HCT116 (cell line): ENCODE results near the gene HERPUD2. TPM values are rescaled to one million over a fixed set of nuclear protein-coding genes. Genes with fewer than 3 reads are reported as not detected.

ENCODE experiments used
- ATAC-seq: fragments of 200-7000 bp; cut with Tn5 transposase; 2 replicates; pipeline ENCODE4 v1.9.1; 2020; ENCODE audit warnings: mild to moderate bottlenecking, moderate library complexity
- BruUV-seq: library from RNA; stranded (reverse); fragments of 400-500 nt; replicated peaks from 2 replicates; lab custom pipeline; 2021; lab: Mats Ljungman, UMichigan
- CTCF ChIA-PET: fragments of 300-600 bp; sonication (Branson Sonifier 250); formaldehyde crosslinking; loops from one replicate; lab custom pipeline; 2021; ENCODE audit warnings: antibody characterized with exemption; lab: Charles Lee
- POLR2A ChIA-PET: fragments of 300-600, 350-600 bp; sonication (Branson Sonifier 250); formaldehyde crosslinking; loops from one replicate; lab custom pipeline; 2021; ENCODE audit warnings: antibody characterized with exemption; lab: Charles Lee
- RAD21 ChIA-PET, 2 experiments: fragments of 300-600 bp; sonication (Branson Sonifier 250); formaldehyde crosslinking; loops; one replicate each; lab custom pipeline; 2023; ENCODE audit warnings: low total read pairs in 2 of 2; ENCODE audit not compliant: uncharacterized antibody in 2 of 2, unreplicated experiment in 2 of 2, low non-redundant PET in 1 of 2; lab: Charles Lee
- DNase-seq: peaks from one replicate; pipeline ENCODE4 v3.0.0-alpha.2; 2010; ENCODE audit warnings: low read depth, low spot score
- H2AFZ ChIP-seq: fragments of 200-600 bp; shearing (Covaris generic), sonication (generic); 2 replicates; pipeline ENCODE4 v1.6.1; 2017; ENCODE audit warnings: low read depth, mixed run types, mixed read lengths, antibody characterized with exemption, low read length; ENCODE audit not compliant: poor library complexity, severe bottlenecking
- H3K27ac ChIP-seq: 2 replicates; pipeline ENCODE4 v1.5.1; 2012; ENCODE audit warnings: low read depth, low read length
- H3K27me3 ChIP-seq: fragments of 200-600 bp; sonication (generic); 2 replicates; pipeline ENCODE4 v1.6.1; 2016; ENCODE audit warnings: mixed run types, low read length, mixed read lengths; ENCODE audit not compliant: insufficient read depth
- H3K36me3 ChIP-seq, 2 experiments: fragments of 200-500 bp in 1 of 2; fragments of 200-600 bp in 1 of 2; sonication (Bioruptor generic) in 1 of 2; sonication (generic) in 1 of 2; 2 replicates each; pipeline versions ENCODE4 v1.5.1 to v1.6.1; 2014 to 2016; ENCODE audit warnings: low read length in 2 of 2, inconsistent platforms in 1 of 2, mixed read lengths in 1 of 2, mixed run types in 1 of 2; ENCODE audit not compliant: insufficient read depth in 2 of 2, control insufficient read depth in 1 of 2
- H3K4me1 ChIP-seq, 2 experiments: fragments of 200-600 bp in 1 of 2; sonication (generic) in 1 of 2; 2 replicates each; pipeline versions ENCODE4 v1.5.1 to v1.6.1; 2012 to 2017; ENCODE audit warnings: low read length in 2 of 2, inconsistent platforms in 1 of 2, mild to moderate bottlenecking in 1 of 2, mixed read lengths in 1 of 2, mixed run types in 1 of 2, moderate library complexity in 1 of 2; ENCODE audit not compliant: insufficient read depth in 2 of 2, control insufficient read depth in 1 of 2
- H3K4me2 ChIP-seq: fragments of 200-600 bp; sonication (generic); 2 replicates; pipeline ENCODE4 v1.6.1; 2017; ENCODE audit warnings: mixed run types, low read length, mixed read lengths
- H3K4me3 ChIP-seq, 2 experiments: fragments of 200-600 bp in 1 of 2; sonication (generic) in 1 of 2; replicated peaks in 1 of 2; 2 replicates each; pipeline ENCODE4 v1.5.1; 2011 to 2016; ENCODE audit warnings: low read length in 2 of 2, control low read depth in 1 of 2, low read depth in 1 of 2, mild to moderate bottlenecking in 1 of 2, mixed read lengths in 1 of 2, mixed run types in 1 of 2
- H3K79me2 ChIP-seq: fragments of 200-600 bp; sonication (generic); 2 replicates; pipeline ENCODE4 v1.6.1; 2017; ENCODE audit warnings: mild to moderate bottlenecking, mixed run types, low read length, moderate library complexity, mixed read lengths; ENCODE audit not compliant: insufficient read depth
- H3K9ac ChIP-seq: fragments of 200-600 bp; sonication (generic); 2 replicates; pipeline ENCODE4 v1.6.1; 2016; ENCODE audit warnings: low read length, mixed read lengths
- H3K9me2 ChIP-seq: fragments of 200-600 bp; sonication (generic), shearing (Covaris generic); 2 replicates; pipeline ENCODE4 v1.6.1; 2017; ENCODE audit warnings: mixed run types, mild to moderate bottlenecking, moderate library complexity; ENCODE audit not compliant: insufficient read depth
- H3K9me3 ChIP-seq, 2 experiments: fragments of 200-500 bp in 1 of 2; fragments of 200-600 bp in 1 of 2; sonication (Bioruptor generic) in 1 of 2; sonication (generic) in 1 of 2; 2 replicates each; pipeline ENCODE4 v1.6.1; 2014 to 2017; ENCODE audit warnings: low read length in 2 of 2, mixed read lengths in 2 of 2, inconsistent platforms in 1 of 2, low read depth in 1 of 2, mild to moderate bottlenecking in 1 of 2, mixed run types in 1 of 2, moderate library complexity in 1 of 2; ENCODE audit not compliant: control insufficient read depth in 1 of 2, insufficient read depth in 1 of 2
- H4K20me1 ChIP-seq: fragments of 200-600 bp; sonication (generic), shearing (Covaris generic); 2 replicates; pipeline ENCODE4 v1.6.1; 2017; ENCODE audit warnings: mixed run types, mild to moderate bottlenecking, moderate library complexity; ENCODE audit not compliant: insufficient read depth
- ELF1 ChIP-seq: IDR thresholded peaks from 2 replicates; pipeline ENCODE4 v1.6.1; 2012; ENCODE audit warnings: low read depth, borderline replicate concordance
- JUND ChIP-seq: IDR thresholded peaks from 2 replicates; pipeline ENCODE4 v1.6.1; 2012
- POLR2A ChIP-seq: IDR thresholded peaks from 2 replicates; pipeline ENCODE4 v1.7.0; 2011; ENCODE audit warnings: borderline replicate concordance; ENCODE audit not compliant: insufficient read depth, insufficient read length; ENCODE audit errors: extremely low read depth
- POLR2AphosphoS5 ChIP-seq: IDR thresholded peaks from 2 replicates; pipeline ENCODE4 v1.6.1; 2011; ENCODE audit warnings: mild to moderate bottlenecking, low read depth, low read length, moderate library complexity
- RAD21 ChIP-seq: IDR thresholded peaks from 2 replicates; pipeline ENCODE4 v1.6.1; 2012; ENCODE audit warnings: low read depth, mild to moderate bottlenecking
- SP1 ChIP-seq: IDR thresholded peaks from 2 replicates; pipeline ENCODE4 v1.6.1; 2012; ENCODE audit warnings: low read depth
- SRF ChIP-seq: IDR thresholded peaks from 2 replicates; pipeline ENCODE4 v1.6.1; 2012; ENCODE audit warnings: low read depth
- TCF7L2 ChIP-seq: IDR thresholded peaks from 2 replicates; pipeline ENCODE4 v1.7.0; 2011; ENCODE audit warnings: borderline replicate concordance, inconsistent platforms; ENCODE audit not compliant: insufficient read depth, insufficient read length; ENCODE audit errors: extremely low read depth
- ZNF274 ChIP-seq: fragments of 200-500 bp; sonication (Bioruptor generic); IDR thresholded peaks from 2 replicates; pipeline ENCODE4 v1.6.1; 2014; ENCODE audit warnings: mild to moderate bottlenecking, low read depth, low read length, inconsistent platforms
- intact Hi-C: fragments of 100-400 bp; cut with micrococcal nuclease; formaldehyde crosslinking; loops from 2 replicates; pipeline ENCODE4 v1.10.0; 2022
- total RNA-seq: library from RNA; stranded (reverse); gene quantifications from one replicate; pipeline ENCODE4 v1.2.1, GENCODE V29; 2021; ENCODE audit not compliant: unreplicated experiment
- TF ChIP-seq, protein P1 (sequence below): IDR thresholded peaks from 2 replicates; pipeline ENCODE4 v1.6.1; 2012; ENCODE audit warnings: low read depth
- TF ChIP-seq, protein P2 (sequence below), 3 experiments: fragments of 200-600 bp in 1 of 3; sonication (generic) in 1 of 3; IDR thresholded peaks in 2 of 3; conservative IDR thresholded peaks in 1 of 3; 2 replicates each; pipeline ENCODE4 v1.5.1; 2012 to 2017; ENCODE audit warnings: low read depth in 2 of 3, low read length in 2 of 3, antibody characterized with exemption in 1 of 3, borderline replicate concordance in 1 of 3, control low read depth in 1 of 3, mild to moderate bottlenecking in 1 of 3, mixed read lengths in 1 of 3, mixed run types in 1 of 3, moderate library complexity in 1 of 3; ENCODE audit not compliant: insufficient read depth in 1 of 3
- TF ChIP-seq, protein P3 (sequence below): IDR thresholded peaks from 2 replicates; pipeline ENCODE4 v1.6.1; 2011; ENCODE audit warnings: mild to moderate bottlenecking, low read length, moderate library complexity; ENCODE audit not compliant: insufficient replicate concordance; ENCODE audit errors: extremely low read depth

The HERPUD2 gene
- total RNA-seq, 1 experiment from 2014 or later, result 20.5 TPM

DNA sequence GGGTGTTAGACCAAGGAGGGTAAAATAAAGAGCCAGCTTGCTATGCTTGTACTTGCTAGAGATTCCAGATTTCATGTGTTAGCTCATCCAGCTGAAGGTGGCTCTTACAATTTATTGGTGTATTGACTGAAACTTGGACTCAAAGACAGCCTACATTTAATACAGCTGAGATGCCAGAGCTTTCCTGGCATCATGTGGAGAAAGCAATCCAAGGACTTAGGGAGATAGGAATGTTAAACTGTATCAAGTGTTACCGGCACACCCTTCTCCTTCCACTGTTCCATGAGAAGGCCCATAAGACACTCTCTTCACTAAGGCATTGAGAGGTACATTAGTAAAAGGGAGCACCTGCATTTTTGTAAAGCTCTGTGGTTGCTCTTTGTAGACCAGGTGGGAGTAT is 9.3 kb upstream of the HERPUD2 start:
- POLR2A ChIA-PET, result no interaction called here
- H3K4me1 ChIP-seq, result peaks cover 5 to 12% of the 10 kb centered on the region in 2 experiments; a peak in 3 of 4 replicates
- BruUV-seq, result no TSS peak
- intact Hi-C loops, result no loop called here
- CTCF ChIA-PET, result no interaction called here
- DNase-seq (no peak), ATAC-seq (no peak)
- H3K9ac ChIP-seq, result no peak overlapping the region
- H3K36me3 ChIP-seq, result no peaks in the 10 kb centered on the region
- H4K20me1 ChIP-seq, result no peaks in the 10 kb centered on the region
- no peak overlapping the region for H3K4me2 ChIP-seq
- H3K79me2 ChIP-seq, result no peaks in the 10 kb centered on the region
- TF ChIP-seq SRF (no peak), POLR2A (no peak)
- TF ChIP-seq, protein P1, sequence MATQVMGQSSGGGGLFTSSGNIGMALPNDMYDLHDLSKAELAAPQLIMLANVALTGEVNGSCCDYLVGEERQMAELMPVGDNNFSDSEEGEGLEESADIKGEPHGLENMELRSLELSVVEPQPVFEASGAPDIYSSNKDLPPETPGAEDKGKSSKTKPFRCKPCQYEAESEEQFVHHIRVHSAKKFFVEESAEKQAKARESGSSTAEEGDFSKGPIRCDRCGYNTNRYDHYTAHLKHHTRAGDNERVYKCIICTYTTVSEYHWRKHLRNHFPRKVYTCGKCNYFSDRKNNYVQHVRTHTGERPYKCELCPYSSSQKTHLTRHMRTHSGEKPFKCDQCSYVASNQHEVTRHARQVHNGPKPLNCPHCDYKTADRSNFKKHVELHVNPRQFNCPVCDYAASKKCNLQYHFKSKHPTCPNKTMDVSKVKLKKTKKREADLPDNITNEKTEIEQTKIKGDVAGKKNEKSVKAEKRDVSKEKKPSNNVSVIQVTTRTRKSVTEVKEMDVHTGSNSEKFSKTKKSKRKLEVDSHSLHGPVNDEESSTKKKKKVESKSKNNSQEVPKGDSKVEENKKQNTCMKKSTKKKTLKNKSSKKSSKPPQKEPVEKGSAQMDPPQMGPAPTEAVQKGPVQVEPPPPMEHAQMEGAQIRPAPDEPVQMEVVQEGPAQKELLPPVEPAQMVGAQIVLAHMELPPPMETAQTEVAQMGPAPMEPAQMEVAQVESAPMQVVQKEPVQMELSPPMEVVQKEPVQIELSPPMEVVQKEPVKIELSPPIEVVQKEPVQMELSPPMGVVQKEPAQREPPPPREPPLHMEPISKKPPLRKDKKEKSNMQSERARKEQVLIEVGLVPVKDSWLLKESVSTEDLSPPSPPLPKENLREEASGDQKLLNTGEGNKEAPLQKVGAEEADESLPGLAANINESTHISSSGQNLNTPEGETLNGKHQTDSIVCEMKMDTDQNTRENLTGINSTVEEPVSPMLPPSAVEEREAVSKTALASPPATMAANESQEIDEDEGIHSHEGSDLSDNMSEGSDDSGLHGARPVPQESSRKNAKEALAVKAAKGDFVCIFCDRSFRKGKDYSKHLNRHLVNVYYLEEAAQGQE, result no peak
- H3K9me2 ChIP-seq, result no peaks in the 10 kb centered on the region
- H3K27me3 ChIP-seq, result no peaks in the 10 kb centered on the region
- no peak overlapping the region for H3K4me3 ChIP-seq
- H2AFZ ChIP-seq, result no peak overlapping the region
- H3K9me3 ChIP-seq, result no peaks in the 10 kb centered on the region
- H3K27ac ChIP-seq, result no peak overlapping the region
- RAD21 ChIA-PET, result no interaction called here

DNA sequence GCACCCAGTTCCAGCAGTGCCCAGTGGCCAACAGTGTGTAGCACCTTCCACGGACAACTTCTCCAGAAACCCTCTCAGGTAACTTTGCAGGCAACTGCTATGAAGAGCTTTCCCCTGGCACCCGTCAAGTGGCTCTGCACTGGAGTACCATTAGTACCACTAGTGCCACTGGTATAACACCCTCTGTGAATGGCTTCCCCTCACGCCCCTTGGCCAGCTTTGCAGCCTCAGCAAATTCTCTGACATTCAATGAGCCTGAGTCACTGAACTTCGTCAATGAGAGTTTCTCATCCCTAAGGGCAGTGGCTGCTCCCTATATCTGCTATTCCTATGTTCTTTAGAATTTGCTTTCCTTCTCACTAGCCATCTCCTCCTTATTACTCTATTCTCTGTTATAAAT is 7.6 kb upstream of the HERPUD2 start:
- ChIA-PET CTCF (no interaction called here), POLR2A (no interaction called here), RAD21 (no interaction called here)
- no peak overlapping the region for H3K4me3 ChIP-seq
- H3K79me2 ChIP-seq, result no peaks in the 10 kb centered on the region
- H3K4me2 ChIP-seq, result no peak overlapping the region
- peaks cover 3 to 9% of the 10 kb centered on the region in 2 experiments; a peak in 3 of 4 replicates for H3K4me1 ChIP-seq
- no peak overlapping the region for H2AFZ ChIP-seq
- no peaks in the 10 kb centered on the region for H3K9me3 ChIP-seq
- intact Hi-C loops, result no loop called here
- no peaks in the 10 kb centered on the region for H4K20me1 ChIP-seq
- H3K27me3 ChIP-seq, result no peaks in the 10 kb centered on the region
- H3K27ac ChIP-seq, result no peak overlapping the region
- ATAC-seq (no peak), DNase-seq (no peak)
- no peaks in the 10 kb centered on the region for H3K36me3 ChIP-seq
- no TSS peak for BruUV-seq
- H3K9me2 ChIP-seq, result no peaks in the 10 kb centered on the region
- H3K9ac ChIP-seq, result no peak overlapping the region
- TF ChIP-seq RAD21 (no peak), TCF7L2 (no peak), POLR2A (no peak), SP1 (no peak), POLR2AphosphoS5 (no peak), ELF1 (no peak), JUND (no peak), ZNF274 (no peak), SRF (no peak)
- TF ChIP-seq, protein P2, sequence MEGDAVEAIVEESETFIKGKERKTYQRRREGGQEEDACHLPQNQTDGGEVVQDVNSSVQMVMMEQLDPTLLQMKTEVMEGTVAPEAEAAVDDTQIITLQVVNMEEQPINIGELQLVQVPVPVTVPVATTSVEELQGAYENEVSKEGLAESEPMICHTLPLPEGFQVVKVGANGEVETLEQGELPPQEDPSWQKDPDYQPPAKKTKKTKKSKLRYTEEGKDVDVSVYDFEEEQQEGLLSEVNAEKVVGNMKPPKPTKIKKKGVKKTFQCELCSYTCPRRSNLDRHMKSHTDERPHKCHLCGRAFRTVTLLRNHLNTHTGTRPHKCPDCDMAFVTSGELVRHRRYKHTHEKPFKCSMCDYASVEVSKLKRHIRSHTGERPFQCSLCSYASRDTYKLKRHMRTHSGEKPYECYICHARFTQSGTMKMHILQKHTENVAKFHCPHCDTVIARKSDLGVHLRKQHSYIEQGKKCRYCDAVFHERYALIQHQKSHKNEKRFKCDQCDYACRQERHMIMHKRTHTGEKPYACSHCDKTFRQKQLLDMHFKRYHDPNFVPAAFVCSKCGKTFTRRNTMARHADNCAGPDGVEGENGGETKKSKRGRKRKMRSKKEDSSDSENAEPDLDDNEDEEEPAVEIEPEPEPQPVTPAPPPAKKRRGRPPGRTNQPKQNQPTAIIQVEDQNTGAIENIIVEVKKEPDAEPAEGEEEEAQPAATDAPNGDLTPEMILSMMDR (IDR thresholded peaks at IDR 0.05 in 2 of 3, conservative IDR thresholded peaks at IDR 0.05 in 1 of 3; ENCODE audit: borderline replicate concordance in 1 of 3, insufficient read depth in 1 of 3, low read depth in 2 of 3, low read length in 2 of 3), result no peak
- TF ChIP-seq, protein P3, sequence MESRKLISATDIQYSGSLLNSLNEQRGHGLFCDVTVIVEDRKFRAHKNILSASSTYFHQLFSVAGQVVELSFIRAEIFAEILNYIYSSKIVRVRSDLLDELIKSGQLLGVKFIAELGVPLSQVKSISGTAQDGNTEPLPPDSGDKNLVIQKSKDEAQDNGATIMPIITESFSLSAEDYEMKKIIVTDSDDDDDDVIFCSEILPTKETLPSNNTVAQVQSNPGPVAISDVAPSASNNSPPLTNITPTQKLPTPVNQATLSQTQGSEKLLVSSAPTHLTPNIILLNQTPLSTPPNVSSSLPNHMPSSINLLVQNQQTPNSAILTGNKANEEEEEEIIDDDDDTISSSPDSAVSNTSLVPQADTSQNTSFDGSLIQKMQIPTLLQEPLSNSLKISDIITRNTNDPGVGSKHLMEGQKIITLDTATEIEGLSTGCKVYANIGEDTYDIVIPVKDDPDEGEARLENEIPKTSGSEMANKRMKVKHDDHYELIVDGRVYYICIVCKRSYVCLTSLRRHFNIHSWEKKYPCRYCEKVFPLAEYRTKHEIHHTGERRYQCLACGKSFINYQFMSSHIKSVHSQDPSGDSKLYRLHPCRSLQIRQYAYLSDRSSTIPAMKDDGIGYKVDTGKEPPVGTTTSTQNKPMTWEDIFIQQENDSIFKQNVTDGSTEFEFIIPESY, result no peak
